ENCODE measurements around the gene PTGES3L.

The PTGES3L gene

GRCh38 chr17:42989726-42990652 is 10.1 kb upstream of the PTGES3L start:
- Histone ChIP-seq H3K79me2 (ENCODE audit: low read length) (peaks cover 12% of the 10 kb centered on the region), H3K27ac (ENCODE audit: low read length) (no peak overlapping the region), H3K9ac (ENCODE audit: low read length) (no peak overlapping the region), H3K9me3 (replicated peaks; ENCODE audit: insufficient read depth, low read length) (no peaks in the 10 kb centered on the region), H4K20me1 (ENCODE audit: insufficient read depth, low read length) (no peaks in the 10 kb centered on the region), H3K27me3 (replicated peaks; ENCODE audit: insufficient read depth, low read length) (no peaks in the 10 kb centered on the region), H3K36me3 (replicated peaks; ENCODE audit: insufficient read depth, low read length) (peaks cover 16% of the 10 kb centered on the region), H3K4me3 (ENCODE audit: low read length) (no peak overlapping the region), H3K4me2 (ENCODE audit: low read depth, low read length) (no peak overlapping the region), H3K4me1 (ENCODE audit: low read length) (no peaks in the 10 kb centered on the region), H2AFZ (ENCODE audit: low read length) (no peak overlapping the region), H3K9me2 (replicated peaks; ENCODE audit: insufficient read depth, low read length) (no peaks in the 10 kb centered on the region), H3F3A (ENCODE audit: insufficient read depth, low read length) (no peaks in the 10 kb centered on the region)
- TF ChIP-seq CTCF (IDR thresholded peaks at IDR 0.05; ENCODE audit: low read length) = no peak
- TF ChIP-seq EZH2 (optimal IDR thresholded peaks at IDR 0.05; ENCODE audit: low read depth, low read length) = no peak
- TF ChIP-seq EZH2phosphoT487 (IDR thresholded peaks at IDR 0.05; ENCODE audit: low read length) = no peak
- DNase-seq = no peak

GRCh38 chr17:42989141-42989540 is 9.3 kb upstream of the PTGES3L start:
- H4K20me1 ChIP-seq (ENCODE audit: insufficient read depth, low read length) = no peaks in the 10 kb centered on the region
- no peak overlapping the region for H3K4me3 ChIP-seq (ENCODE audit: low read length)
- H2AFZ ChIP-seq (ENCODE audit: low read length) = no peak overlapping the region
- H3K9me3 ChIP-seq (replicated peaks; ENCODE audit: insufficient read depth, low read length) = no peaks in the 10 kb centered on the region
- no peaks in the 10 kb centered on the region for H3F3A ChIP-seq (ENCODE audit: insufficient read depth, low read length)
- H3K79me2 ChIP-seq (ENCODE audit: low read length) = peaks cover 18% of the 10 kb centered on the region
- no peaks in the 10 kb centered on the region for H3K27me3 ChIP-seq (replicated peaks; ENCODE audit: insufficient read depth, low read length)
- H3K36me3 ChIP-seq (replicated peaks; ENCODE audit: insufficient read depth, low read length) = peaks cover 16% of the 10 kb centered on the region
- no peaks in the 10 kb centered on the region for H3K9me2 ChIP-seq (replicated peaks; ENCODE audit: insufficient read depth, low read length)
- DNase-seq = no peak
- no peaks in the 10 kb centered on the region for H3K4me1 ChIP-seq (ENCODE audit: low read length)
- H3K9ac ChIP-seq (ENCODE audit: low read length) = no peak overlapping the region
- H3K4me2 ChIP-seq (ENCODE audit: low read depth, low read length) = no peak overlapping the region
- TF ChIP-seq CTCF (IDR thresholded peaks at IDR 0.05; ENCODE audit: low read length) (no peak), EZH2 (optimal IDR thresholded peaks at IDR 0.05; ENCODE audit: low read depth, low read length) (no peak), EZH2phosphoT487 (IDR thresholded peaks at IDR 0.05; ENCODE audit: low read length) (no peak)
- no peak overlapping the region for H3K27ac ChIP-seq (ENCODE audit: low read length)

- H3K4me1 ChIP-seq (ENCODE audit: low read length) = 0 out of 2 replicates have a peak, but pooled peaks cover 4% of the 10 kb centered on the region
- no peak overlapping the region for H3K27ac ChIP-seq (ENCODE audit: low read length)
- H3K27me3 ChIP-seq (replicated peaks; ENCODE audit: insufficient read depth, low read length) = no peaks in the 10 kb centered on the region
- no peak overlapping the region for H3K4me2 ChIP-seq (ENCODE audit: low read depth, low read length)
- H3K9me3 ChIP-seq (replicated peaks; ENCODE audit: insufficient read depth, low read length) = no peaks in the 10 kb centered on the region
- H3K9ac ChIP-seq (ENCODE audit: low read length) = no peak overlapping the region
- H3K9me2 ChIP-seq (replicated peaks; ENCODE audit: insufficient read depth, low read length) = no peaks in the 10 kb centered on the region
- no peak for DNase-seq
- peaks cover 46% of the 10 kb centered on the region for H3K79me2 ChIP-seq (ENCODE audit: low read length)
- TF ChIP-seq EZH2phosphoT487 (IDR thresholded peaks at IDR 0.05; ENCODE audit: low read length) = no peak
- peaks cover 9% of the 10 kb centered on the region for H3F3A ChIP-seq (ENCODE audit: insufficient read depth, low read length)
- no peak overlapping the region for H3K4me3 ChIP-seq (ENCODE audit: low read length)
- peaks cover 5% of the 10 kb centered on the region; the same call in 1 of the 2 replicates for H3K36me3 ChIP-seq (replicated peaks; ENCODE audit: insufficient read depth, low read length)
- no peak overlapping the region for H2AFZ ChIP-seq (ENCODE audit: low read length)
- no peaks in the 10 kb centered on the region for H4K20me1 ChIP-seq (ENCODE audit: insufficient read depth, low read length)
These were observed 5.3 kb upstream of the PTGES3L start for GRCh38 chr17:42985225-42985624.

- Histone ChIP-seq H3K27ac (ENCODE audit: low read length) (no peak overlapping the region), H3K4me3 (ENCODE audit: low read length) (no peak overlapping the region), H3K4me2 (ENCODE audit: low read depth, low read length) (no peak overlapping the region), H3K9me2 (replicated peaks; ENCODE audit: insufficient read depth, low read length) (no peaks in the 10 kb centered on the region), H3K27me3 (replicated peaks; ENCODE audit: insufficient read depth, low read length) (no peaks in the 10 kb centered on the region), H3K9ac (ENCODE audit: low read length) (no peak overlapping the region), H3F3A (ENCODE audit: insufficient read depth, low read length) (peaks cover 11% of the 10 kb centered on the region), H3K79me2 (ENCODE audit: low read length) (peaks cover 46% of the 10 kb centered on the region), H3K36me3 (replicated peaks; ENCODE audit: insufficient read depth, low read length) (no peaks in the 10 kb centered on the region), H3K9me3 (replicated peaks; ENCODE audit: insufficient read depth, low read length) (no peaks in the 10 kb centered on the region), H2AFZ (ENCODE audit: low read length) (no peak overlapping the region), H4K20me1 (ENCODE audit: insufficient read depth, low read length) (no peaks in the 10 kb centered on the region), H3K4me1 (ENCODE audit: low read length) (peaks cover 13% of the 10 kb centered on the region)
- no peak for DNase-seq
- TF ChIP-seq EZH2phosphoT487 (IDR thresholded peaks at IDR 0.05; ENCODE audit: low read length) (no peak), CTCF (IDR thresholded peaks at IDR 0.05; ENCODE audit: low read length) (no peak), EZH2 (optimal IDR thresholded peaks at IDR 0.05; ENCODE audit: low read depth, low read length) (no peak)
These were observed 2.4 kb upstream of the PTGES3L start for GRCh38 chr17:42982266-42982665.
